Left colon (tissue), 2 donors: ENCODE results near the gene NR3C2. TPM values are rescaled to one million over a fixed set of nuclear protein-coding genes. Genes with fewer than 3 reads are reported as not detected.
A peak's percentile ranks its signal among the peaks of the same experiment; 100 is the strongest.

Experiments used
- ATAC-seq: fragments of 200-7000 bp; cut with Tn5 transposase; one replicate; pipeline ENCODE4 v1.9.1; 2020; ENCODE audit warnings: mild to moderate bottlenecking, moderate library complexity
- DNase-seq, 2 donors: peaks; one replicate each; pipeline ENCODE4 v3.0.0-alpha.2; 2020
- intact Hi-C, 2 donors: fragments of 100-400 bp; cut with DNase I in 1 of 2; cut with micrococcal nuclease in 1 of 2; formaldehyde crosslinking; loops; one replicate each; pipeline versions ENCODE4 v1.11.2 to v1.14.0; 2022; cut with DNase I, micrococcal nuclease
- total RNA-seq, 2 donors: library from RNA; stranded (reverse); fragmentation: NEBNext Ultra II Directional; extraction: Animal tissue kit (Norgen Biotek cat#: 25700); gene quantifications; one replicate each; pipeline ENCODE4 v1.2.1, GENCODE V29; 2021
- donor health status: DM: no; HTN: no; CAD: no.
- donor health status: DM: yes; HTN: yes; CAD: no.

Gene NR3C2
- total RNA-seq, 2 donors from 2014 or later = 113 to 131 TPM

GRCh38 chr4:148288448-148288847, 153.8 kb downstream of the NR3C2 start:
- intact Hi-C loops = loop anchor here in 1 of 2 donors (5.0 kb wide), 1 partner anchor 159 kb away; no protein-coding TSS in a partner anchor
- DNase-seq (peak in 1 of 2 donors; percentile 23), ATAC-seq (peak; percentile 20)

- ATAC-seq (no peak), DNase-seq (no peak)
- intact Hi-C loops = loop anchor here in 1 of 2 donors (5.0 kb wide), 1 partner anchor 160 kb away; no protein-coding TSS in a partner anchor
Observed at GRCh38 chr4:148287111-148287510, 155.1 kb downstream of the NR3C2 start.

GRCh38 chr4:148286012-148286411, 156.2 kb downstream of the NR3C2 start:
- ATAC-seq (peak; percentile 34), DNase-seq (no peak)
- intact Hi-C loops = loop anchor here in 1 of 2 donors (5.0 kb wide), 1 partner anchor 161 kb away; no protein-coding TSS in a partner anchor

- ATAC-seq = peak; percentile 2
Observed at GRCh38 chr4:148283665-148284064, 158.5 kb downstream of the NR3C2 start.

GRCh38 chr4:148278310-148278709, 163.9 kb downstream of the NR3C2 start:
- intact Hi-C loops = no loop called here
- no peak for ATAC-seq
- DNase-seq = no peak

More at GRCh38 chr4:148283665-148284064, 158.5 kb downstream of the NR3C2 start:
- no peak for DNase-seq
- intact Hi-C loops = no loop called here

- peak; percentile 52 for ATAC-seq
- no peak for DNase-seq
- intact Hi-C loops = no loop called here
Observed at GRCh38 chr4:148275266-148275665, 166.9 kb downstream of the NR3C2 start.

GRCh38 chr4:148273501-148273986, 168.7 kb downstream of the NR3C2 start:
- peak; percentile 43 for ATAC-seq
- no peak for DNase-seq
- intact Hi-C loops = no loop called here

GRCh38 chr4:148271166-148271565, 171.0 kb downstream of the NR3C2 start:
- DNase-seq = no peak
- intact Hi-C loops = no loop called here
- no peak for ATAC-seq

- DNase-seq (no peak), ATAC-seq (no peak)
- intact Hi-C loops = no loop called here
Observed at GRCh38 chr4:148270630-148271029, 171.6 kb downstream of the NR3C2 start.

- ATAC-seq = no peak
Observed at GRCh38 chr4:148268835-148269234, 173.4 kb downstream of the NR3C2 start.

GRCh38 chr4:148266921-148267320, 175.3 kb downstream of the NR3C2 start:
- no peak for ATAC-seq
- intact Hi-C loops = no loop called here

More at GRCh38 chr4:148268835-148269234, 173.4 kb downstream of the NR3C2 start:
- no peak for DNase-seq
- intact Hi-C loops = no loop called here

GRCh38 chr4:148266240-148266639, 176.0 kb downstream of the NR3C2 start:
- no peak for DNase-seq
- intact Hi-C loops = no loop called here
- ATAC-seq = peak; percentile 13

More at GRCh38 chr4:148266921-148267320, 175.3 kb downstream of the NR3C2 start:
- no peak for DNase-seq

GRCh38 chr4:148265627-148266026, 176.6 kb downstream of the NR3C2 start:
- DNase-seq (no peak), ATAC-seq (peak; percentile 24)
- intact Hi-C loops = no loop called here

- intact Hi-C loops = no loop called here
- DNase-seq = no peak
- ATAC-seq = no peak
Observed at GRCh38 chr4:148263802-148264201, 178.4 kb downstream of the NR3C2 start.

- ATAC-seq (no peak), DNase-seq (no peak)
- intact Hi-C loops = no loop called here
Observed at GRCh38 chr4:148263127-148263526, 179.1 kb downstream of the NR3C2 start.

- DNase-seq (no peak), ATAC-seq (no peak)
- intact Hi-C loops = no loop called here
Observed at GRCh38 chr4:148261848-148262247, 180.4 kb downstream of the NR3C2 start.

GRCh38 chr4:148259841-148260240, 182.4 kb downstream of the NR3C2 start:
- ATAC-seq (no peak), DNase-seq (no peak)
- intact Hi-C loops = no loop called here

GRCh38 chr4:148258535-148258934, 183.7 kb downstream of the NR3C2 start:
- intact Hi-C loops = no loop called here
- ATAC-seq (no peak), DNase-seq (no peak)

GRCh38 chr4:148255344-148255720, 186.9 kb downstream of the NR3C2 start:
- intact Hi-C loops = no loop called here
- no peak for DNase-seq
- ATAC-seq = no peak

- no peak for DNase-seq
- intact Hi-C loops = no loop called here
- no peak for ATAC-seq
Observed at GRCh38 chr4:148254621-148255343, 187.4 kb downstream of the NR3C2 start.
